Colonic mucosa (tissue), 4 donors: ENCODE results near the gene RALGAPA2. TPM values are rescaled to one million over a fixed set of nuclear protein-coding genes. Genes with fewer than 3 reads are reported as not detected.

Experiments used
- DNase-seq: peaks from one replicate; pipeline ENCODE4 v3.0.0-alpha.2; 2020
- H3K27ac ChIP-seq: fragments of 200-600 bp; one replicate; pipeline ENCODE4 v1.8.0; 2021
- H3K27me3 ChIP-seq: fragments of 200-600 bp; one replicate; pipeline ENCODE4 v1.8.0; 2021
- H3K36me3 ChIP-seq: fragments of 200-600 bp; one replicate; pipeline ENCODE4 v1.8.0; 2021
- H3K4me1 ChIP-seq: fragments of 200-600 bp; one replicate; pipeline ENCODE4 v1.8.0; 2021; ENCODE audit warnings: mild to moderate bottlenecking
- H3K4me3 ChIP-seq: fragments of 200-600 bp; one replicate; pipeline ENCODE4 v1.8.0; 2021
- H3K9ac ChIP-seq, 2 donors: one replicate each; pipeline ENCODE4 v1.7.0; 2013; ENCODE audit warnings: control low read depth in 2 of 2, low read depth in 2 of 2, low read length in 2 of 2
- H3K9me3 ChIP-seq: fragments of 200-600 bp; one replicate; pipeline ENCODE4 v1.8.0; 2021
- intact Hi-C: fragments of 100-400 bp; cut with DNase I; formaldehyde crosslinking; loops from one replicate; pipeline ENCODE4 v1.14.1; 2022
- total RNA-seq, 2 donors: library from RNA; stranded (reverse); fragmentation: NEBNext Ultra II Directional in 1 of 2; extraction: Animal tissue kit (Norgen Biotek cat#: 25700) in 1 of 2; gene quantifications; one replicate each; pipeline ENCODE4 v1.2.1, GENCODE V29; 2021
- TF ChIP-seq, protein P1 (sequence below): fragments of 200-600 bp; IDR thresholded peaks from one replicate; pipeline ENCODE4 v1.8.0; 2022; ENCODE audit warnings: antibody characterized with exemption, mild to moderate bottlenecking
- donor health status: healthy.
- donor health status: DM: no; HTN: no; CAD: no.
- donor health status: DM: no; HTN: no; CAD: no.

The RALGAPA2 gene
- total RNA-seq, 2 donors from 2014 or later, result 64.5 to 66.1 TPM

DNA sequence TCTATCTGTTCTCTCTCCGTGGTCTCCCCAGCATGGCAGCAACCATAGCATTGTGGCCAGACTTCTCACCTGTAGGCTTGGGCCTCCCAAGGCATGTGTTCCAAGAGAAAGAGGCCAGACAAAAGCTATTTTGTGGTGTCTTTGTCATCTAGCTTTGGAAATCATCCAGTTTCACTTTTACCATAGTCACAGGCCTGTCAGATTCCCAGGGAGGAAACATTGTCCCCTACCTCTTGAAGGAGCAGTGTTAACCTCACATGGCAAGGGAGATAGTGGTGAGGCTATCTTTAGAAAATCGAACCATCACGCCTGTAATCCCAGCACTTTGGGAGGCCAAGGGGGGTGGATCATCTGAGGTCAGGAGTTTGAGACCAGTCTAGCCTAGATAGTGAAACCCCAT, 42.3 kb upstream of the RALGAPA2 start:
- no peak for DNase-seq

DNA sequence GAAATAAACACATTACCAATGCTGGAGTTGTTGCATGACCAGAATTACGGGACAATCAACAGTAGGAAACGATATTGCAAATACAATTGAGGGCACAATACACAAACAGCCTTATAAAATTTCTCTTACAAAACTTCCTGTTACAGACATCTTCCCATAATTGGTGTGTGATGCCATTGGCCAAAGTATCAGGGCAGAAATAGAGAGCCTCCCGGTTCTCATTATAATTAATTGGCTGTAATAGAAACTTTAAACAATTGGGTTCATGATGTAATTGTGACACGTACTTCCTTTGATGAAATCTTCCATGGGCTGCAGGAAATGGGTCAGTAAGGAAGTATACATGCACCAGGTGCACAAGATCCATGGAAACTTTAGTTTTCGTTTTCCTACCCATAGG, 40.3 kb upstream of the RALGAPA2 start:
- H3K4me1 ChIP-seq, result no peaks in the 10 kb centered on the region
- peak overlapping the region; percentile 0 for H3K27ac ChIP-seq
- H3K4me3 ChIP-seq, result no peak overlapping the region
- no peaks in the 10 kb centered on the region for H3K27me3 ChIP-seq
- H3K9ac ChIP-seq, result no peak overlapping the region
- H3K9me3 ChIP-seq, result no peaks in the 10 kb centered on the region
- H3K36me3 ChIP-seq, result no peaks in the 10 kb centered on the region
- peak; percentile 38 for DNase-seq
- TF ChIP-seq, protein P1, sequence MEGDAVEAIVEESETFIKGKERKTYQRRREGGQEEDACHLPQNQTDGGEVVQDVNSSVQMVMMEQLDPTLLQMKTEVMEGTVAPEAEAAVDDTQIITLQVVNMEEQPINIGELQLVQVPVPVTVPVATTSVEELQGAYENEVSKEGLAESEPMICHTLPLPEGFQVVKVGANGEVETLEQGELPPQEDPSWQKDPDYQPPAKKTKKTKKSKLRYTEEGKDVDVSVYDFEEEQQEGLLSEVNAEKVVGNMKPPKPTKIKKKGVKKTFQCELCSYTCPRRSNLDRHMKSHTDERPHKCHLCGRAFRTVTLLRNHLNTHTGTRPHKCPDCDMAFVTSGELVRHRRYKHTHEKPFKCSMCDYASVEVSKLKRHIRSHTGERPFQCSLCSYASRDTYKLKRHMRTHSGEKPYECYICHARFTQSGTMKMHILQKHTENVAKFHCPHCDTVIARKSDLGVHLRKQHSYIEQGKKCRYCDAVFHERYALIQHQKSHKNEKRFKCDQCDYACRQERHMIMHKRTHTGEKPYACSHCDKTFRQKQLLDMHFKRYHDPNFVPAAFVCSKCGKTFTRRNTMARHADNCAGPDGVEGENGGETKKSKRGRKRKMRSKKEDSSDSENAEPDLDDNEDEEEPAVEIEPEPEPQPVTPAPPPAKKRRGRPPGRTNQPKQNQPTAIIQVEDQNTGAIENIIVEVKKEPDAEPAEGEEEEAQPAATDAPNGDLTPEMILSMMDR, result no peak
- intact Hi-C loops, result no loop called here

More for the DNA sequence above, 42.3 kb upstream of the RALGAPA2 start:
- Histone ChIP-seq H3K9ac (no peak overlapping the region), H3K9me3 (no peaks in the 10 kb centered on the region), H3K4me1 (no peaks in the 10 kb centered on the region), H3K4me3 (no peak overlapping the region), H3K27me3 (no peaks in the 10 kb centered on the region), H3K27ac (no peak overlapping the region), H3K36me3 (no peaks in the 10 kb centered on the region)
- TF ChIP-seq, protein P1, result no peak
- intact Hi-C loops, result no loop called here

DNA sequence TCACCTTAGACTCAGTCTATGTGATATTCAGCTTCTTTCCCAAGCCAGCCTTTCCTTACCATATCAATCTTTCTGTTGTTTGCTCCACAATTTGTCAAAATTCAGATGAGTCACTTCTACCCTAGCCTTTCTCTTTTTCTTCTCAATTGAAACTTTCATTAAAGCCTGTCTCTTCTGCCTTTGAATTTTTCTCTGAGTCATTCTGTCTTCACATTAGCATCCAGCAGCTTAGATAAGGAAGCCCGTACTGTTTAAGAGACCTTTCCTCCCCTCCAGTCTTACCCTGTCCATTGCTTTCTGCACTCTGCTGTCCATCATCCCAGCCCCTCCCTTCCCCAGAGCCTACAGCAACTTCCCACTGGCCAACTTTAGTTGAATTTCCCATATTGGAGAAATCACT, 34.9 kb upstream of the RALGAPA2 start:
- no peak overlapping the region for H3K27ac ChIP-seq
- H3K36me3 ChIP-seq, result no peaks in the 10 kb centered on the region
- no peak overlapping the region for H3K9ac ChIP-seq
- H3K4me3 ChIP-seq, result no peak overlapping the region
- peaks cover 14% of the 10 kb centered on the region for H3K4me1 ChIP-seq
- no peak for DNase-seq
- intact Hi-C loops, result no loop called here
- no peaks in the 10 kb centered on the region for H3K9me3 ChIP-seq
- TF ChIP-seq, protein P1, result no peak
- H3K27me3 ChIP-seq, result no peaks in the 10 kb centered on the region

- Histone ChIP-seq H3K27me3 (no peaks in the 10 kb centered on the region), H3K9me3 (no peaks in the 10 kb centered on the region), H3K4me1 (peaks cover 14% of the 10 kb centered on the region), H3K27ac (peak overlapping the region; percentile 78), H3K9ac (peak overlapping the region in 1 of 2 donors; percentile 22), H3K4me3 (no peak overlapping the region), H3K36me3 (no peaks in the 10 kb centered on the region)
- peak; percentile 56 for DNase-seq
- intact Hi-C loops, result no loop called here
- TF ChIP-seq, protein P1, result no peak
Observed at GRCh38 chr20:20744170-20744725, 31.8 kb upstream of the RALGAPA2 start.

DNA sequence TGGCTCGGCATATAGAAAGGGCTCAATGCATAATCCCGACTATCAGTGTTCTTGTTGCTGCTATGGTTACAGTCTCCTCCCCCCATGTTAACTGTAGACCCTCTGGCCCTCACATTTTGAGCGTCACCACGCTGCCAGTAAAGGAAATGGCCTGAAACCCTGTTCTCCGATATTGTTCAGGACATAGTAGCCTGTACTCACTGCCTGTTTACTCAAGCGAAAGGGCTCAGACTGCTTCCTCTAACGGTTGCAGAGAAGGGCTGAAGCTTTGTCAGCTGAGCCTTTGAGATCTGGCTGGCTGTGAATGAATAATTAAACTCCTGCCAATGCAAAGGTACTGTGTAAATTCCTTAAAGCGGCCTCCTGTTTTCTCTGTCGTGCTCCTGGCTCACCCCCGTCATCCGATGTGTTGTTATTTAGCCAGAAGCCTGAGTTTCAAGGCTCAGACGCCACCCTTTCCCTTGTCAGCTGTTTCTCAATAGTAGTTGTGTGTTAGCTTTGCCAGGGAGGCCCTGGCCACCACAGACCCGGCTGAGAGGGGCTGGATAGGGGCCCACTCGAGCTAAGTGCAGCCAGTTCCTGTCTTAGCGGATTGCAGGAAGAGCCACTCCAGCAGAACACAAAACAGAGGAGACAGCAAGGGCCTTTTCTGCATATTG, 31.2 kb upstream of the RALGAPA2 start:
- TF ChIP-seq, protein P1, result no peak
- Histone ChIP-seq H3K9ac (peak overlapping the region; percentile 8 to 22), H3K27me3 (no peaks in the 10 kb centered on the region), H3K27ac (peak overlapping the region; percentile 78), H3K4me3 (no peak overlapping the region), H3K9me3 (no peaks in the 10 kb centered on the region), H3K36me3 (no peaks in the 10 kb centered on the region), H3K4me1 (peaks cover 14% of the 10 kb centered on the region)
- DNase-seq, result peak; percentile 67
- intact Hi-C loops, result no loop called here
